GM23338 (cell line): ENCODE results near the gene CALML5. TPM values are rescaled to one million over a fixed set of nuclear protein-coding genes. Genes with fewer than 3 reads are reported as not detected.

Experiments used
- ATAC-seq: fragments of 200-7000 bp; cut with Tn5 transposase; 3 replicates; pipeline ENCODE4 v1.9.1; 2020
- DNase-seq: peaks from one replicate; pipeline ENCODE4 v3.0.0-alpha.2; 2015; ENCODE audit warnings: low spot score
- H2AFZ ChIP-seq: fragments of 200-600 bp; sonication (generic); 2 replicates; pipeline ENCODE4 v1.8.0; 2016; ENCODE audit warnings: antibody characterized with exemption, mild to moderate bottlenecking, moderate library complexity
- H3F3A ChIP-seq: fragments of 200-600 bp; sonication (generic); replicated peaks from 2 replicates; pipeline ENCODE4 v1.8.0; 2017; ENCODE audit warnings: antibody characterized with exemption, mixed run types, low read depth
- H3K27ac ChIP-seq: fragments of 200-600 bp; sonication (generic); 2 replicates; pipeline ENCODE4 v1.6.1; 2016; ENCODE audit warnings: low read depth
- H3K27me3 ChIP-seq: fragments of 200-600 bp; sonication (generic); 2 replicates; pipeline ENCODE4 v1.8.0; 2016; ENCODE audit warnings: mild to moderate bottlenecking, mixed run types, moderate library complexity; ENCODE audit not compliant: insufficient read depth
- H3K36me3 ChIP-seq: fragments of 200-600 bp; sonication (generic); 2 replicates; pipeline ENCODE4 v1.8.0; 2016; ENCODE audit warnings: mild to moderate bottlenecking; ENCODE audit not compliant: insufficient read depth
- H3K4me1 ChIP-seq: fragments of 200-600 bp; sonication (generic); 2 replicates; pipeline ENCODE4 v1.8.0; 2016; ENCODE audit warnings: mild to moderate bottlenecking, moderate library complexity; ENCODE audit not compliant: insufficient read depth
- H3K4me2 ChIP-seq: fragments of 200-600 bp; sonication (generic); 2 replicates; pipeline ENCODE4 v1.7.1; 2017; ENCODE audit warnings: mixed run types
- H3K4me3 ChIP-seq: fragments of 200-600 bp; sonication (generic); 2 replicates; pipeline ENCODE4 v1.6.1; 2016; ENCODE audit warnings: mixed run types
- H3K79me2 ChIP-seq: fragments of 200-600 bp; sonication (generic); replicated peaks from 2 replicates; pipeline ENCODE4 v1.8.0; 2017; ENCODE audit warnings: mild to moderate bottlenecking; ENCODE audit not compliant: insufficient read depth
- H3K9me2 ChIP-seq: fragments of 200-600 bp; sonication (generic); 2 replicates; pipeline ENCODE4 v1.8.0; 2017; ENCODE audit not compliant: insufficient read depth
- H4K20me1 ChIP-seq: fragments of 200-600 bp; sonication (generic); replicated peaks from 2 replicates; pipeline ENCODE4 v1.8.0; 2017; ENCODE audit warnings: mild to moderate bottlenecking; ENCODE audit not compliant: insufficient read depth
- H3K27ac Mint-ChIP-seq: 2 replicates; pipeline ENCODE4 v1.8.0; 2020; ENCODE audit warnings: inconsistent platforms, mild to moderate bottlenecking, moderate library complexity, mixed read lengths
- H3K27me3 Mint-ChIP-seq: 3 replicates; pipeline ENCODE4 v1.8.0; 2022; ENCODE audit warnings: low read depth, mild to moderate bottlenecking, moderate library complexity, mixed read lengths, inconsistent platforms; ENCODE audit not compliant: insufficient read depth, poor library complexity
- H3K36me3 Mint-ChIP-seq: 3 replicates; pipeline ENCODE4 v1.8.0; 2021; ENCODE audit warnings: low read depth, mild to moderate bottlenecking, inconsistent platforms, moderate library complexity, mixed read lengths
- H3K4me1 Mint-ChIP-seq: 3 replicates; pipeline ENCODE4 v1.8.0; 2020; ENCODE audit warnings: mild to moderate bottlenecking, inconsistent platforms, mixed read lengths
- H3K4me3 Mint-ChIP-seq: 3 replicates; pipeline ENCODE4 v1.8.0; 2021; ENCODE audit warnings: moderate library complexity, mild to moderate bottlenecking, inconsistent platforms, mixed read lengths
- H3K9me3 Mint-ChIP-seq: 3 replicates; pipeline ENCODE4 v1.8.0; 2020; ENCODE audit warnings: moderate library complexity, mild to moderate bottlenecking, inconsistent platforms, mixed read lengths
- CREB1 ChIP-seq: fragments of 250-450 bp; sonication (Bioruptor Pico); IDR thresholded peaks from 2 replicates; pipeline ENCODE4 v1.5.0; 2020; ENCODE audit warnings: low read depth, mild to moderate bottlenecking, moderate library complexity
- ETS1 ChIP-seq: IDR thresholded peaks from 2 replicates; pipeline ENCODE4 v1.6.1; 2016; ENCODE audit warnings: antibody characterized with exemption
- EZH2phosphoT487 ChIP-seq: fragments of 200-600 bp; sonication (generic); IDR thresholded peaks from one replicate; pipeline ENCODE4 v1.8.1; 2018; ENCODE audit warnings: antibody characterized with exemption; ENCODE audit not compliant: unreplicated experiment
- JUNB ChIP-seq: IDR thresholded peaks from one replicate; pipeline ENCODE4 v1.6.1; 2016; ENCODE audit warnings: antibody characterized with exemption; ENCODE audit not compliant: unreplicated experiment
- NANOG ChIP-seq: IDR thresholded peaks from 2 replicates; pipeline ENCODE4 v1.6.1; 2016; ENCODE audit warnings: antibody characterized with exemption, borderline replicate concordance
- STAT1 ChIP-seq: IDR thresholded peaks from one replicate; pipeline ENCODE4 v1.6.1; 2016; ENCODE audit warnings: antibody characterized with exemption; ENCODE audit not compliant: unreplicated experiment
- ZNF331 ChIP-seq: fragments of 250-450 bp; sonication (Bioruptor Pico); IDR thresholded peaks from 2 replicates; pipeline ENCODE4 v1.5.0; 2020; ENCODE audit warnings: low read depth, mild to moderate bottlenecking, moderate library complexity
- polyA plus RNA-seq: library from polyadenylated mRNA; unstranded; fragments of >200 nt; fragmentation: Nextera tagmentation; extraction: Ambion mirVana; gene quantifications from 2 replicates; pipeline ENCODE4 v1.2.1, GENCODE V29; 2016
- total RNA-seq: library from RNA; depleted of rRNA; stranded (reverse); fragments of >200 nt; shearing (Covaris generic); gene quantifications from 2 replicates; pipeline ENCODE4 v1.2.3, GENCODE V29; 2014
- TF ChIP-seq, protein P1 (sequence below), 2 experiments: fragments of 200-600 bp in 1 of 2; sonication (generic) in 1 of 2; conservative IDR thresholded peaks; 2 replicates each; pipeline versions ENCODE4 v1.5.1 to v1.6.1; 2016 to 2017; ENCODE audit warnings: antibody characterized with exemption in 2 of 2, low read depth in 2 of 2, mild to moderate bottlenecking in 2 of 2, moderate library complexity in 1 of 2
- TF ChIP-seq, protein P2 (sequence below): fragments of 250-450 bp; sonication (Bioruptor Pico); IDR thresholded peaks from 2 replicates; pipeline ENCODE4 v1.5.0; 2020; ENCODE audit warnings: mild to moderate bottlenecking, moderate library complexity
- TF ChIP-seq, protein P3 (sequence below): IDR thresholded peaks from one replicate; pipeline ENCODE4 v1.6.1; 2018; ENCODE audit warnings: antibody characterized with exemption; ENCODE audit not compliant: unreplicated experiment

CALML5 gene
- total and polyA plus RNA-seq, 2 experiments from 2014 or later: 0.40 TPM; not detected in 1

DNA sequence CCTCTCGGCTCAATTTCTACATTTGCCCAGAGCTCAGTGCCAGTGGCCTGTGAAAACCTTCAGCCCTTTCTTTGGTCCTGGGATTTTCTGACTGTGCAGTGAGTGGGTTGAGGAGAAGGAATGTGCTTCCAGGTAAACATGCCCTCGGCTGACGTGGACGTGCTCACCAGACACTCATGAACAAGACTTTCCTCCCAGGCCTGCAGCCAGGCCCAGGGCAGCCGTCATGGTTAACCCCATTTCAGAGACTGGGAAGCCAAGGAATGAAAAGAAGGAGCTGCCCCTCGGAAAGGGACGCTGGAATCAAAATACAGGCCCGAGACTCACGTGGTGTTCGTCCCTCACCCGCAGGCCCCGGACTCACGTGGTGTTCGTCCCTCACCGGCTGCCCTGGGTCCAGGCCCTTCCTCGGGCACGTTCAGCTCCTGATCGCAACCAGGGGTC is 8.8 kb upstream of the CALML5 start:
- Histone ChIP-seq H3K36me3 (no peaks in the 10 kb centered on the region), H3K4me3 (no peak overlapping the region), H3K9me2 (no peaks in the 10 kb centered on the region), H3K4me1 (peaks cover 6% of the 10 kb centered on the region; the same call in 1 of the 2 replicates), H3K27ac (no peak overlapping the region), H4K20me1 (no peaks in the 10 kb centered on the region), H3K27me3 (no peaks in the 10 kb centered on the region), H3F3A (no peaks in the 10 kb centered on the region), H3K79me2 (no peaks in the 10 kb centered on the region), H2AFZ (no peak overlapping the region), H3K4me2 (no peak overlapping the region)
- Mint-ChIP-seq H3K36me3 (no peaks in the 10 kb centered on the region), H3K27ac (no peak overlapping the region), H3K4me3 (no peak overlapping the region), H3K4me1 (peaks cover 27% of the 10 kb centered on the region), H3K27me3 (peaks cover 5% of the 10 kb centered on the region), H3K9me3 (no peaks in the 10 kb centered on the region)
- TF ChIP-seq EZH2phosphoT487 (no peak), STAT1 (no peak), ETS1 (no peak), ZNF331 (CRISPR knock-in tag) (no peak), CREB1 (CRISPR knock-in tag) (no peak), JUNB (no peak), NANOG (no peak)
- TF ChIP-seq, protein P1, sequence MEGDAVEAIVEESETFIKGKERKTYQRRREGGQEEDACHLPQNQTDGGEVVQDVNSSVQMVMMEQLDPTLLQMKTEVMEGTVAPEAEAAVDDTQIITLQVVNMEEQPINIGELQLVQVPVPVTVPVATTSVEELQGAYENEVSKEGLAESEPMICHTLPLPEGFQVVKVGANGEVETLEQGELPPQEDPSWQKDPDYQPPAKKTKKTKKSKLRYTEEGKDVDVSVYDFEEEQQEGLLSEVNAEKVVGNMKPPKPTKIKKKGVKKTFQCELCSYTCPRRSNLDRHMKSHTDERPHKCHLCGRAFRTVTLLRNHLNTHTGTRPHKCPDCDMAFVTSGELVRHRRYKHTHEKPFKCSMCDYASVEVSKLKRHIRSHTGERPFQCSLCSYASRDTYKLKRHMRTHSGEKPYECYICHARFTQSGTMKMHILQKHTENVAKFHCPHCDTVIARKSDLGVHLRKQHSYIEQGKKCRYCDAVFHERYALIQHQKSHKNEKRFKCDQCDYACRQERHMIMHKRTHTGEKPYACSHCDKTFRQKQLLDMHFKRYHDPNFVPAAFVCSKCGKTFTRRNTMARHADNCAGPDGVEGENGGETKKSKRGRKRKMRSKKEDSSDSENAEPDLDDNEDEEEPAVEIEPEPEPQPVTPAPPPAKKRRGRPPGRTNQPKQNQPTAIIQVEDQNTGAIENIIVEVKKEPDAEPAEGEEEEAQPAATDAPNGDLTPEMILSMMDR (conservative IDR thresholded peaks at IDR 0.05; ENCODE audit: low read depth in 2 of 2): no peak
- TF ChIP-seq, protein P2, sequence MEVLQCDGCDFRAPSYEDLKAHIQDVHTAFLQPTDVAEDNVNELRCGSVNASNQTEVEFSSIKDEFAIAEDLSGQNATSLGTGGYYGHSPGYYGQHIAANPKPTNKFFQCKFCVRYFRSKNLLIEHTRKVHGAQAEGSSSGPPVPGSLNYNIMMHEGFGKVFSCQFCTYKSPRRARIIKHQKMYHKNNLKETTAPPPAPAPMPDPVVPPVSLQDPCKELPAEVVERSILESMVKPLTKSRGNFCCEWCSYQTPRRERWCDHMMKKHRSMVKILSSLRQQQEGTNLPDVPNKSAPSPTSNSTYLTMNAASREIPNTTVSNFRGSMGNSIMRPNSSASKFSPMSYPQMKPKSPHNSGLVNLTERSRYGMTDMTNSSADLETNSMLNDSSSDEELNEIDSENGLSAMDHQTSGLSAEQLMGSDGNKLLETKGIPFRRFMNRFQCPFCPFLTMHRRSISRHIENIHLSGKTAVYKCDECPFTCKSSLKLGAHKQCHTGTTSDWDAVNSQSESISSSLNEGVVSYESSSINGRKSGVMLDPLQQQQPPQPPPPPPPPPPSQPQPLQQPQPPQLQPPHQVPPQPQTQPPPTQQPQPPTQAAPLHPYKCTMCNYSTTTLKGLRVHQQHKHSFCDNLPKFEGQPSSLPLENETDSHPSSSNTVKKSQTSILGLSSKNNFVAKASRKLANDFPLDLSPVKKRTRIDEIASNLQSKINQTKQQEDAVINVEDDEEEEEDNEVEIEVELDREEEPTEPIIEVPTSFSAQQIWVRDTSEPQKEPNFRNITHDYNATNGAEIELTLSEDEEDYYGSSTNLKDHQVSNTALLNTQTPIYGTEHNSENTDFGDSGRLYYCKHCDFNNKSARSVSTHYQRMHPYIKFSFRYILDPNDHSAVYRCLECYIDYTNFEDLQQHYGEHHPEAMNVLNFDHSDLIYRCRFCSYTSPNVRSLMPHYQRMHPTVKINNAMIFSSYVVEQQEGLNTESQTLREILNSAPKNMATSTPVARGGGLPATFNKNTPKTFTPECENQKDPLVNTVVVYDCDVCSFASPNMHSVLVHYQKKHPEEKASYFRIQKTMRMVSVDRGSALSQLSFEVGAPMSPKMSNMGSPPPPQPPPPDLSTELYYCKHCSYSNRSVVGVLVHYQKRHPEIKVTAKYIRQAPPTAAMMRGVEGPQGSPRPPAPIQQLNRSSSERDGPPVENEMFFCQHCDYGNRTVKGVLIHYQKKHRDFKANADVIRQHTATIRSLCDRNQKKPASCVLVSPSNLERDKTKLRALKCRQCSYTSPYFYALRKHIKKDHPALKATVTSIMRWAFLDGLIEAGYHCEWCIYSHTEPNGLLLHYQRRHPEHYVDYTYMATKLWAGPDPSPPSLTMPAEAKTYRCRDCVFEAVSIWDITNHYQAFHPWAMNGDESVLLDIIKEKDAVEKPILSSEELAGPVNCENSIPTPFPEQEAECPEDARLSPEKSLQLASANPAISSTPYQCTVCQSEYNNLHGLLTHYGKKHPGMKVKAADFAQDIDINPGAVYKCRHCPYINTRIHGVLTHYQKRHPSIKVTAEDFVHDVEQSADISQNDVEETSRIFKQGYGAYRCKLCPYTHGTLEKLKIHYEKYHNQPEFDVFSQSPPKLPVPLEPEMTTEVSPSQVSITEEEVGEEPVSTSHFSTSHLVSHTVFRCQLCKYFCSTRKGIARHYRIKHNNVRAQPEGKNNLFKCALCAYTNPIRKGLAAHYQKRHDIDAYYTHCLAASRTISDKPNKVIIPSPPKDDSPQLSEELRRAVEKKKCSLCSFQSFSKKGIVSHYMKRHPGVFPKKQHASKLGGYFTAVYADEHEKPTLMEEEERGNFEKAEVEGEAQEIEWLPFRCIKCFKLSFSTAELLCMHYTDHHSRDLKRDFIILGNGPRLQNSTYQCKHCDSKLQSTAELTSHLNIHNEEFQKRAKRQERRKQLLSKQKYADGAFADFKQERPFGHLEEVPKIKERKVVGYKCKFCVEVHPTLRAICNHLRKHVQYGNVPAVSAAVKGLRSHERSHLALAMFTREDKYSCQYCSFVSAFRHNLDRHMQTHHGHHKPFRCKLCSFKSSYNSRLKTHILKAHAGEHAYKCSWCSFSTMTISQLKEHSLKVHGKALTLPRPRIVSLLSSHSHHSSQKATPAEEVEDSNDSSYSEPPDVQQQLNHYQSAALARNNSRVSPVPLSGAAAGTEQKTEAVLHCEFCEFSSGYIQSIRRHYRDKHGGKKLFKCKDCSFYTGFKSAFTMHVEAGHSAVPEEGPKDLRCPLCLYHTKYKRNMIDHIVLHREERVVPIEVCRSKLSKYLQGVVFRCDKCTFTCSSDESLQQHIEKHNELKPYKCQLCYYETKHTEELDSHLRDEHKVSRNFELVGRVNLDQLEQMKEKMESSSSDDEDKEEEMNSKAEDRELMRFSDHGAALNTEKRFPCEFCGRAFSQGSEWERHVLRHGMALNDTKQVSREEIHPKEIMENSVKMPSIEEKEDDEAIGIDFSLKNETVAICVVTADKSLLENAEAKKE (CRISPR knock-in tag): no peak
- TF ChIP-seq, protein P3, sequence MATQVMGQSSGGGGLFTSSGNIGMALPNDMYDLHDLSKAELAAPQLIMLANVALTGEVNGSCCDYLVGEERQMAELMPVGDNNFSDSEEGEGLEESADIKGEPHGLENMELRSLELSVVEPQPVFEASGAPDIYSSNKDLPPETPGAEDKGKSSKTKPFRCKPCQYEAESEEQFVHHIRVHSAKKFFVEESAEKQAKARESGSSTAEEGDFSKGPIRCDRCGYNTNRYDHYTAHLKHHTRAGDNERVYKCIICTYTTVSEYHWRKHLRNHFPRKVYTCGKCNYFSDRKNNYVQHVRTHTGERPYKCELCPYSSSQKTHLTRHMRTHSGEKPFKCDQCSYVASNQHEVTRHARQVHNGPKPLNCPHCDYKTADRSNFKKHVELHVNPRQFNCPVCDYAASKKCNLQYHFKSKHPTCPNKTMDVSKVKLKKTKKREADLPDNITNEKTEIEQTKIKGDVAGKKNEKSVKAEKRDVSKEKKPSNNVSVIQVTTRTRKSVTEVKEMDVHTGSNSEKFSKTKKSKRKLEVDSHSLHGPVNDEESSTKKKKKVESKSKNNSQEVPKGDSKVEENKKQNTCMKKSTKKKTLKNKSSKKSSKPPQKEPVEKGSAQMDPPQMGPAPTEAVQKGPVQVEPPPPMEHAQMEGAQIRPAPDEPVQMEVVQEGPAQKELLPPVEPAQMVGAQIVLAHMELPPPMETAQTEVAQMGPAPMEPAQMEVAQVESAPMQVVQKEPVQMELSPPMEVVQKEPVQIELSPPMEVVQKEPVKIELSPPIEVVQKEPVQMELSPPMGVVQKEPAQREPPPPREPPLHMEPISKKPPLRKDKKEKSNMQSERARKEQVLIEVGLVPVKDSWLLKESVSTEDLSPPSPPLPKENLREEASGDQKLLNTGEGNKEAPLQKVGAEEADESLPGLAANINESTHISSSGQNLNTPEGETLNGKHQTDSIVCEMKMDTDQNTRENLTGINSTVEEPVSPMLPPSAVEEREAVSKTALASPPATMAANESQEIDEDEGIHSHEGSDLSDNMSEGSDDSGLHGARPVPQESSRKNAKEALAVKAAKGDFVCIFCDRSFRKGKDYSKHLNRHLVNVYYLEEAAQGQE: no peak
- no peak for ATAC-seq
- DNase-seq: no peak
